ENCODE data around the gene FEN1.

FEN1 gene

DNA sequence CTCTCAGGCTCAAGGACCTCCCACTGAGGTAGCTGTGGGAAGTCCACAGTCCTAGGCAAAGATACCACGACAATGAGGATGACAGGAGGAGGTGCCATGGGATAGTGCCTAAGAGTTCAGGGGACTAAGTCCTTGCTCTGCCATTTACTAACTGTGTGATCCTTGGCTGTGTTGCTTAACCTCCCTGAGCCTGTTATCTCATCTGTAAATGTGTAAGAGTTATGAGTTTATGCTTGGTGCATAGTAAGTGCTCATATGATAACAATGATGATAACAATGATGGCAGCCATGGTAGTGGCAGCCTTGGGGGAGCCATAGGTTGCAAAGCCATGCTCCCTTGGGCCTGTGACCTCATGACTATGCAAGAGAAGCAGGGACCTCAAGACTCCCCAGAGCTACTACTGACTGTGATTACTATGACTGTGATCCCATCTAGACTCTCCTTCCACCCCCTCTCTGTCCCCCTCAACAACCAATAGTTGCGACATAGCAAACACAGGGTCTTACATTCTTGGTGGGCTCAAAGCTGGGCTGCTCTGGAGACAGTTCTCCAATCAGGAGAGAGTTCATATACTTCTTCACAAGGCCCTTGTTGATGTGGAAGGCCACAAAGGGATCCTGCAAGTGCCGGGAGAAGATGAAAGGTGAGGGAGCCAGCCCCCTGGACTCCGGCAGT, 20.2 kb downstream of the FEN1 start:
- H3K36me3 Mint-ChIP-seq (ENCODE audit: low read depth): peaks cover 24% of the 10 kb centered on the region
- H3K4me3 Mint-ChIP-seq: no peak overlapping the region
- peaks cover 19% of the 10 kb centered on the region for H3K27me3 Mint-ChIP-seq

GRCh38 chr11:61814247-61814957, 21.7 kb downstream of the FEN1 start:
- Mint-ChIP-seq H3K9me3 (no peaks in the 10 kb centered on the region), H3K36me3 (ENCODE audit: low read depth) (peaks cover 18% of the 10 kb centered on the region), H3K27ac (no peak overlapping the region), H3K4me1 (ENCODE audit: low read depth) (peaks cover 17% of the 10 kb centered on the region), H3K27me3 (peaks cover 20% of the 10 kb centered on the region), H3K4me3 (peak overlapping the region; percentile 90)

More for the DNA sequence above, 20.2 kb downstream of the FEN1 start:
- H3K27ac Mint-ChIP-seq: no peak overlapping the region
- H3K4me1 Mint-ChIP-seq (ENCODE audit: low read depth): peaks cover 17% of the 10 kb centered on the region
- H3K9me3 Mint-ChIP-seq: no peaks in the 10 kb centered on the region

GRCh38 chr11:61814958-61815789, 22.5 kb downstream of the FEN1 start:
- Mint-ChIP-seq H3K27me3 (peaks cover 20% of the 10 kb centered on the region), H3K9me3 (no peaks in the 10 kb centered on the region), H3K4me1 (ENCODE audit: low read depth) (peaks cover 17% of the 10 kb centered on the region), H3K4me3 (peak overlapping the region; percentile 90), H3K36me3 (ENCODE audit: low read depth) (peaks cover 11% of the 10 kb centered on the region), H3K27ac (peak overlapping the region; percentile 58)

- peaks cover 10% of the 10 kb centered on the region for H3K36me3 Mint-ChIP-seq (ENCODE audit: low read depth)
- H3K27ac Mint-ChIP-seq: peak overlapping the region; percentile 40
- H3K4me3 Mint-ChIP-seq: peak overlapping the region; percentile 90
- H3K4me1 Mint-ChIP-seq (ENCODE audit: low read depth): peaks cover 17% of the 10 kb centered on the region
- H3K27me3 Mint-ChIP-seq: peaks cover 20% of the 10 kb centered on the region
- no peaks in the 10 kb centered on the region for H3K9me3 Mint-ChIP-seq
Measured at GRCh38 chr11:61815790-61816735, 23.4 kb downstream of the FEN1 start.

GRCh38 chr11:61816736-61817455, 24.2 kb downstream of the FEN1 start, which contains the start of gene FADS1:
TSS of gene FADS1 (minus strand) at chr11:61817003. CDS start at chr11:61816929, 74 bp downstream.
- H3K9me3 Mint-ChIP-seq: no peaks in the 10 kb centered on the region
- peaks cover 20% of the 10 kb centered on the region for H3K27me3 Mint-ChIP-seq
- H3K4me3 Mint-ChIP-seq: peak within 1 kb of the TSS; percentile 90
- peaks cover 17% of the 10 kb centered on the region for H3K4me1 Mint-ChIP-seq (ENCODE audit: low read depth)
- H3K36me3 Mint-ChIP-seq (ENCODE audit: low read depth): peaks cover 9% of the 10 kb centered on the region
- peak within 1 kb of the TSS; percentile 40 for H3K27ac Mint-ChIP-seq

GRCh38 chr11:61817471-61818202, 24.9 kb downstream of the FEN1 start:
- peaks cover 5% of the 10 kb centered on the region for H3K36me3 Mint-ChIP-seq (ENCODE audit: low read depth)
- peak overlapping the region; percentile 65 for H3K4me3 Mint-ChIP-seq
- no peaks in the 10 kb centered on the region for H3K9me3 Mint-ChIP-seq
- peaks cover 20% of the 10 kb centered on the region for H3K27me3 Mint-ChIP-seq
- H3K27ac Mint-ChIP-seq: no peak overlapping the region
- H3K4me1 Mint-ChIP-seq (ENCODE audit: low read depth): peaks cover 17% of the 10 kb centered on the region

GRCh38 chr11:61820174-61820573, 27.5 kb downstream of the FEN1 start:
- Mint-ChIP-seq H3K27me3 (peaks cover 17% of the 10 kb centered on the region), H3K36me3 (ENCODE audit: low read depth) (no peaks in the 10 kb centered on the region), H3K27ac (no peak overlapping the region), H3K4me3 (no peak overlapping the region), H3K9me3 (no peaks in the 10 kb centered on the region), H3K4me1 (ENCODE audit: low read depth) (peaks cover 10% of the 10 kb centered on the region)

DNA sequence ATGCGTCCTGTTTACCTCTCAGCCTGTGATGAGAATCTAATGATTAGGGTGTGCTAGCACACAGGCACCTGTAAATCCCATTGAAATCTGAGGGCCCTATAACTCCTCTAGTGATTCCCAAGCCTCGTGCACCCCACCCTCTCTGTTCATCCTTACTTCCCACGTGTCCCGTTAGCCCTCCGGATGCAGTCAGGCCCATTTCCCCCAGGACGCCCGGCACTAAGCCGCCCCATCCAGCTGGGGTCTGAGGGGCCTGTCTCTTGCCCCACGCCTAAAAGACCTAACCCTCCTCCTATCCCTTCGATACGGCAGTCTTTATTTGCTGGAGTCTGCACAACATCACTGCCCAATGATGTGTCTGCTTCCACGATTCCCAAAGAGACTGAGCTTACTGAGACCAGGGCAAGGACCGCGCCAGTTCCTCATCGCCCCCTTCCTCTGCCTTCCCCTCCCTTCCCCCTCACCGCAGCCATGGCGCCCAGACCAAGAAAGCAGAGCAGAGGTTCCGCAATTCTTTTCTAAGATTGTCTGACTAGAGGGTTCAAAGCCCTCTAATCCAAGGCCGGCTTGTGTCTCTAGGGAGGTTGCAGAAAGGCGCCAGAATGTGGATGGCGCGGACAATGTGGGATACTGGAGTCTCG, 34.3 kb downstream of the FEN1 start:
- Mint-ChIP-seq H3K4me1 (ENCODE audit: low read depth) (peaks cover 24% of the 10 kb centered on the region), H3K27ac (peak overlapping the region; percentile 71), H3K4me3 (peak overlapping the region; percentile 85), H3K36me3 (ENCODE audit: low read depth) (no peaks in the 10 kb centered on the region), H3K27me3 (peaks cover 42% of the 10 kb centered on the region), H3K9me3 (no peaks in the 10 kb centered on the region)

DNA sequence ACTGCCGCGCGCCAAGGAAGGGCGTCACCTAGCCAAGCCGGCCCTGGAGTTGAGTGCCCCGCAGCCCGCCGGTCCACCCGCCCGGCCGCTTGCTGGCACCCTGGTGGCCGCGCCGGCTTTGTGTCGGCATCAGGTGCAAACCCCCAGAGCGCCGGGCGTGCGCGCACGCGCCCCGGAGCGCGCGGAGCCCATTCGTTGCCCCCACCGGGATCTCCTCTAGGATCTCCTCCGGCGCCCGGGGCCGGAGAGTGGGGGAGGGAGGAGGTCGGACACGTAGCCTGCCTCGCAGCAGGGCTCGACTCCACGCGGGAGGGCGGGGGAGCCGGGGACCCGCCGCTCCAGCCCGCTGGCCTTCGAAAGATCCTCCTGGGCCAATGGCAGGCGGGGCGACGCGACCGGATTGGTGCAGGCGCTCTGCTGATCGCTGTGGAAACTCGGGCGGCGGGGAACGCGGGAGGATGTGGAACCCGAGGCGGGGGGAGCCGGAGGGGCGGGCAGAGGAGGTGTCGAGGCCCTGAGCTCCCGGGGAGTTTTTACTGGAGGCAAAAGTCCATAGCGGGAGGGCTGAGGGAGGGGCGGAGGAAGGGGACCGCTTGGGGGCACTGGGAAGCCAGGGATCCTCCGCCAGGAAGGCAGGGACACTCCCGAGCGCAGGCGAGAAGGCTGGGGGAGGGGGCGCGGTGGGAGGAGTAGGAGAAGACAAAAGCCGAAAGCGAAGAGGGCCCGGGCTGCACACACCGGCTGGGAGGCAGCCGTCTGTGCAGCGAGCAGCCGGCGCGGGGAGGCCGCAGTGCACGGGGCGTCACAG, 35.1 kb downstream of the FEN1 start, which contains the start of gene FADS2:
Gene FADS2 (plus strand): TSS at position 730 of the 808 bp plus-strand sequence. CDS start 91 bp downstream, outside the sequence.
- peak within 1 kb of the TSS; percentile 85 for H3K4me3 Mint-ChIP-seq
- peak within 1 kb of the TSS; percentile 71 for H3K27ac Mint-ChIP-seq
- no peaks in the 10 kb centered on the region for H3K36me3 Mint-ChIP-seq (ENCODE audit: low read depth)
- no peaks in the 10 kb centered on the region for H3K9me3 Mint-ChIP-seq
- H3K4me1 Mint-ChIP-seq (ENCODE audit: low read depth): peaks cover 24% of the 10 kb centered on the region
- H3K27me3 Mint-ChIP-seq: peaks cover 43% of the 10 kb centered on the region

DNA sequence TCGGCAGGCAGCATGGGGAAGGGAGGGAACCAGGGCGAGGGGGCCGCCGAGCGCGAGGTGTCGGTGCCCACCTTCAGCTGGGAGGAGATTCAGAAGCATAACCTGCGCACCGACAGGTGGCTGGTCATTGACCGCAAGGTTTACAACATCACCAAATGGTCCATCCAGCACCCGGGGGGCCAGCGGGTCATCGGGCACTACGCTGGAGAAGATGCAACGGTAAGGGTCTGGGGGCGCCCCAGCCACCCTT, 35.6 kb downstream of the FEN1 start:
- Mint-ChIP-seq H3K4me3 (peak overlapping the region; percentile 85), H3K9me3 (no peaks in the 10 kb centered on the region), H3K27ac (peak overlapping the region; percentile 58), H3K27me3 (peaks cover 43% of the 10 kb centered on the region), H3K4me1 (ENCODE audit: low read depth) (peaks cover 26% of the 10 kb centered on the region), H3K36me3 (ENCODE audit: low read depth) (no peaks in the 10 kb centered on the region)

DNA sequence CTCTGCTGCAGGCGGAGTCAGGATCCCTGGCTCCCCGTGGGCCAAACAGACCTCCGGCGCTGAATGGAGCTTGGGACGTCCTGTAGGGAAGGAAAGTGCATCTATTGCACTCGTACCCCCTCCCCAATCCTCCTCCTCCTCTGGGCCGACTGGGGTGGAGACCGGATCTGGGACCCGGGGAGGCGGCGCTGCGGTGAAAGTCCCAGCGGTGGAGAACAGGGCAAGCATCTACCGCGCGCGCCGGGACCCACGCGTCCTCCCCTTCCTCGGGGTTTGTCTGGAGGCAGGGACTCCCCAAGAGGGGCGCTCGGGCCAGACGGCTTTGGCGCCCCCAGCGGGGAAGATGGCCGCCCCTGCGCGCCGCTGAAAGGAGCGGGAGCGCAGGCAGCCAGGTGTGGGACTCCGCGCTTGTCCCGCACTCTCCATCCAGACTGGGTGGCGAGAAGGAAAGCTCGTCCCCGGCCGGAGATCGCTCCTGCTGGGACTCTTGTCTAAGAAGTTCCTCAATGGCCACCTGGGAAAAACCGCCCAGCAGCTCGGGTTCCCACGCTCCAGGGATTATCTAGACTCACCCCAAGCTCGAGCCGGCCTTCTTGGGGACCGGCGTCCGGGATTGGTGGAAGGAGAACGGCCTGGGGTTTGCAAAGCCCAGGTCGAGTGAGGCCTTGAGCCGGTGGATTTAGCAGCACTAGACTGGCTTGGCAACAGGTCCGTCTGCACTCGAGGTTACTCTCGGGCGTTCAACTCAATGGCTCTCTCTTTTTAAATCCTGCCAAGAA, 36.1 kb downstream of the FEN1 start:
- Mint-ChIP-seq H3K4me3 (peak overlapping the region; percentile 85), H3K36me3 (ENCODE audit: low read depth) (no peaks in the 10 kb centered on the region), H3K4me1 (ENCODE audit: low read depth) (peaks cover 31% of the 10 kb centered on the region), H3K9me3 (no peaks in the 10 kb centered on the region), H3K27me3 (peaks cover 43% of the 10 kb centered on the region), H3K27ac (no peak overlapping the region)

DNA sequence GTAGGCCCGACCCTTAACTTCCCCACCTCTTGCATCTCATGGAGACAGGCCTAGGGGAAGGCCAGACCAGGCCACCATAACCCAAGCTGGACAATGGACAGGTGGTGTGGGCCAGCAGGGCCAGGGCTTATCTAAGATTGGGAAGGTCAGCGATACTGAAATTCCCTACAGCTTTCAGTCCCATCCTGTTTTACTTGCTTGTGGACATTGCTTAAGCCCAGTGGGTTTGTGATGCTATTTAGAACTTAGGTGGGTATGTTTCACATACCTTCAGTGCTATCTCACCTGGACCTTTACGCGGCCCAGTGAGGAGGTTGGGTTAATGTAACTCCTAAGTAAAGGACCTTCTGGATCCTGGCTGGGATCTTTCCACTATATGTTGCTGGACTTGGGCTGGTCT, 37.1 kb downstream of the FEN1 start:
- Mint-ChIP-seq H3K27me3 (peaks cover 39% of the 10 kb centered on the region), H3K9me3 (no peaks in the 10 kb centered on the region), H3K36me3 (ENCODE audit: low read depth) (no peaks in the 10 kb centered on the region), H3K4me3 (peak overlapping the region; percentile 85), H3K27ac (no peak overlapping the region), H3K4me1 (ENCODE audit: low read depth) (peaks cover 41% of the 10 kb centered on the region)

All from stimulated activated naive CD8-positive, alpha-beta T cell treated with anti-CD3 and anti-CD28 coated beads, Interleukin-15, Interleukin-2, amounts not matched to agents 100 ng/mL and 50 ng/mL, for 24 hours (primary cell).